ENCODE data around the gene MOCOS. TPM values are rescaled to one million over a fixed set of nuclear protein-coding genes. Genes with fewer than 3 reads are reported as not detected.

Gene MOCOS
- total RNA-seq, 3 donors from 2014 or later: 0.03 to 0.34 (median 0.05) TPM

DNA sequence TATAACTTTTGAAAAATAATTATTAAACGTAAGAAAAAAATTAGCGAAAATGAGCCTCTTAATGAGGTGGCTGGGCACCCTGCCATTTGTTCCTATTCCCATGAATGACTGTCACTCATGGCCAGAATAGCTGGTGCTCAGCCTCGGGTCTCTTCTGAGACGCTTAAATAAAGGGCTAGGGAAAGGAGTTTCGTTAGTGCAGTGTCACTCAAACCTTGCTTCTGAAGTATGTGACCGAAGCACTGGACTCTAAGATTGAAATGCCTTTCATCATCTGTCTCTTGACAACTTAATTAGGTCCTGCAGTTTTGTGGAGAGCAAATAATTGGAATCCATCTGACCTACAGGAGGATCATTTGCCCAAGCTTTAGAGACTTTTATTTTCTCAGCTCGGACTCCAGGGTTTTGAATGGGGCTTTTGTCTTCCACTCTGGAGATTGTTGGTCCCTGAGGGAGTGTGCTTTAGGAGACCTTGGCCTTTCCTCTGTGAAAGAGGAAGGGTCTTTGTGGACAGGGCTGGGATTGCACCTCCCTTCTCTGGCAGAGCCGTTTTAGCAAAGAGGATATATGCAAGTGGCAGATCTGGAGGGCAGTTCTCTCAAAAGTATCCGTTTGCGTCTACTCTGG is 67.9 kb downstream of the MOCOS start:
- no peak overlapping the region for H3K4me3 Mint-ChIP-seq
- H3K9me3 Mint-ChIP-seq: no peaks in the 10 kb centered on the region
- H3K4me1 Mint-ChIP-seq (ENCODE audit: low read depth): no peaks in the 10 kb centered on the region
- DNase-seq (no peak), ATAC-seq (no peak)
- no peaks in the 10 kb centered on the region for H3K36me3 Mint-ChIP-seq (ENCODE audit: insufficient read depth)
- peaks cover 15% of the 10 kb centered on the region for H3K27me3 Mint-ChIP-seq (ENCODE audit: low read depth)

DNA sequence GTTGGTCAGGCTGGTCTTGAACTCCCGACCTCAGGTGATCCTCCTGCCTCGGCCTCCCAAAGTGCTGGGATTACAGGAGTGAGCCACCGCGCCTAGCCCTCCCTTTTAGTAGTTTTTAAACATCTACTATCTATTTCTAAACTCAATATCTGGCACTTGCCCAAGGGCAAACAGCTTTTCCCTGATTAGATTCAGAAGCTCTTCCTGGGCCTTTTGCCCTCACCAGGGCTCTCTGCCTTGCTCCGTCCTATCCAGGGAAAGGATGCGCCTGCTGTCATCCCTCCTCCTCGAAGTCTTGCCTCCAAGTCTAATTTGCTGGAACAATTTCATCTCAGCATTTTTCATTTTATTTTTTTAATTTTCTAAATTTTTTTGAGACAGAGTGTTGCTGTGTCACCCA is 68.8 kb downstream of the MOCOS start:
- Mint-ChIP-seq H3K36me3 (ENCODE audit: insufficient read depth) (no peaks in the 10 kb centered on the region), H3K9me3 (no peaks in the 10 kb centered on the region), H3K27me3 (ENCODE audit: low read depth) (peaks cover 15% of the 10 kb centered on the region), H3K4me3 (no peak overlapping the region), H3K4me1 (ENCODE audit: low read depth) (no peaks in the 10 kb centered on the region)
- ATAC-seq (no peak), DNase-seq (no peak)

DNA sequence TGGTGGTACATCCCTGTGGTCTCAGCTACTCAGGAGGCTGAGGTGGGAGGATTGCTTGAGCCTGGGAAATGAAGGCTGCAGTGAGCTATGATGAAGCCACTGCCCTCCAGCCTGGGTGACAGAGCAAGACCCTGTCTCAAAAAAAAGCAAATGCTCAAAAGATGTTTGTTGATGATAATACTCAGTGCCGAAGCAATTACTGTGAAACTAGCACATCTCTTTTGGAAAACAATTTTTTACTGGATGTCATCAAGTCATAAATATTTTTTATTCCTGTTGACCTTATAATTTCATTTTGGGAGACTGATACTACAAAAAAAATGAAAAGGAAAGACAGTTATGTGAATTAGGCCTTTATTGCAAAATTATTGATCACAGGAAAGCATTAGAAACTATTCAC is 75.7 kb downstream of the MOCOS start:
- DNase-seq (no peak), ATAC-seq (no peak)
- H3K9me3 Mint-ChIP-seq: no peaks in the 10 kb centered on the region
- no peak overlapping the region for H3K4me3 Mint-ChIP-seq
- H3K27me3 Mint-ChIP-seq (ENCODE audit: low read depth): peaks cover 11% of the 10 kb centered on the region
- H3K36me3 Mint-ChIP-seq (ENCODE audit: insufficient read depth): no peaks in the 10 kb centered on the region
- no peaks in the 10 kb centered on the region for H3K4me1 Mint-ChIP-seq (ENCODE audit: low read depth)

DNA sequence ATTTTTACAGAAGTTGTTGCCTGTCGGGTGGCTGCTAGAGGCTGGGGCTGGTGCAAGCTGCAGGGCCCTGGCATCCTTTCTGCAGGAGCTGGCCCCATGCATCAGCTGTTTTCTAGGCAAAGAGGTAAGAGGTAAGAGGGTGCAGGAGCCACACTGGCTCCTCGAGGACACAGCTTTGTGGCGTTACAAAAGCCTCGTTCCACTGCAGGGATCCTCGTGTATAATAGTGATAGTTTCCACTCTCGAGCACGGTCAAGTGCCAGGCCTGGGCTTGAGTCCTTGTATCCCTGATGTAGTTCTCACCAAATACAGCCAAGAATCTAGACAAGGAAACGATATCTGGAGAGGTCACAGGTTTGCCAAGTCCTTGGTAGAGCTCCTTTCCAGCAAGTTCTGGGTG is 77.0 kb downstream of the MOCOS start:
- Mint-ChIP-seq H3K36me3 (ENCODE audit: insufficient read depth) (no peaks in the 10 kb centered on the region), H3K9me3 (no peaks in the 10 kb centered on the region), H3K27me3 (ENCODE audit: low read depth) (peaks cover 7% of the 10 kb centered on the region), H3K4me3 (no peak overlapping the region), H3K4me1 (ENCODE audit: low read depth) (no peaks in the 10 kb centered on the region)
- ATAC-seq (no peak), DNase-seq (no peak)

DNA sequence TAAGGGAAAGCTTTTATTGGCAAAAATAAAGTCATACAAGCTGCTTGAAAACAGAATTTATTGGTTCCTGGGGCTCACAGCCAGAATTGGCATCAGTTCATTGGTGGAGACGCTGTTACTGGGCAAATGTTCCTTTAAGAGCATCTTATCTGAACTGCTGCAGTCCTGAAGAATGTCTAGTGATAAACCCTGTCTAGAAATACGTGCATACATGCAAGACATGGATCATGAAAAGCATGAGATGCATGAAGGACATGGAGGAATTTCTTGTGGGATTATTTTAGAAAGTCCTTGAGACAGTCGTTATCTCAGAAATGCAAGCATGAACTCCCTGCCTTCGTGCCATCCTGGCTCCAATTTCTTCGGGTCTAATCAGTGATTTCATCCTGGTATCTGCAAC is 77.7 kb downstream of the MOCOS start:
- ATAC-seq (no peak), DNase-seq (no peak)
- no peak overlapping the region for H3K4me3 Mint-ChIP-seq
- H3K9me3 Mint-ChIP-seq: no peaks in the 10 kb centered on the region
- peaks cover 5% of the 10 kb centered on the region for H3K27me3 Mint-ChIP-seq (ENCODE audit: low read depth)
- no peaks in the 10 kb centered on the region for H3K36me3 Mint-ChIP-seq (ENCODE audit: insufficient read depth)
- no peaks in the 10 kb centered on the region for H3K4me1 Mint-ChIP-seq (ENCODE audit: low read depth)

DNA sequence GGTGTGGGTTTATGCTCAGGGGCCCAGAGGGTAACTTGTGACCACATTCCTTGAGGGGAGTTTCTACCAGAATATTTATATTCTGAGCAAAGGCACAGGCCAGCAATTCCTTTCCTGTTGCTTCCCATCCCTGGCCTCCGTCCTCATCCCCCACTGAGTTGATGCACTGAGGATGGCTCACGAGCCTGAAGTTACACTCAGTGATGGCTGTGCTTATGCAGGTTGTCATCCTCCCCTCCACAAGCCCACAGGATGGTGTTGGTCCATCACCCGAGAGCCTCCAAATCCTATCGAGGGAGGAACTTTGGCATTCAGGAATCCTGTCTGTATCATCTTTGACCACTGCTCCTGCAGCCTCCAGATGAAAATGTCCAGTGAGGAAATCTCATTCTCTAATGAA is 81.9 kb downstream of the MOCOS start:
- DNase-seq (no peak), ATAC-seq (no peak)
- Mint-ChIP-seq H3K36me3 (ENCODE audit: insufficient read depth) (no peaks in the 10 kb centered on the region), H3K27me3 (ENCODE audit: low read depth) (peaks cover 10% of the 10 kb centered on the region), H3K4me3 (no peak overlapping the region), H3K9me3 (no peaks in the 10 kb centered on the region), H3K4me1 (ENCODE audit: low read depth) (no peaks in the 10 kb centered on the region)

DNA sequence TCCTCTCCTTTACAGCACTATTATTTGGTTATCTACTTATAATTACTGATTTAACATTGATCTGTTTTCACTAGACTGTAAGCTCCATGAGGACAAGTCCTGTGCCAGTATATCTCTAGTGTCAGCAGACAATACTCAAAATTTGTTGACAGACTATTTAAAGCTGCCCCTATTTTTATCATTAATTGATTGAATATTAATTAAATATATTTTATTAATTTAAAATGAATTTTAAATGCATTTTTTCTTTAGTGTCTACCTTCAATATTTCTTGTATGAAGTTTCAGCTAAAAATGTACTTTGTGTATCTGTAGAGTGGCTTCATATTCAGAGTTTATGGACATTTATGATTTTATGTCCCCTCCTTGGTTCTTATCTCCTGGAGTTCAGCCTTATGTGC is 83.9 kb downstream of the MOCOS start:
- no peak overlapping the region for H3K4me3 Mint-ChIP-seq
- peaks cover 15% of the 10 kb centered on the region for H3K27me3 Mint-ChIP-seq (ENCODE audit: low read depth)
- H3K4me1 Mint-ChIP-seq (ENCODE audit: low read depth): no peaks in the 10 kb centered on the region
- H3K9me3 Mint-ChIP-seq: no peaks in the 10 kb centered on the region
- DNase-seq (no peak), ATAC-seq (no peak)
- no peaks in the 10 kb centered on the region for H3K36me3 Mint-ChIP-seq (ENCODE audit: insufficient read depth)

DNA sequence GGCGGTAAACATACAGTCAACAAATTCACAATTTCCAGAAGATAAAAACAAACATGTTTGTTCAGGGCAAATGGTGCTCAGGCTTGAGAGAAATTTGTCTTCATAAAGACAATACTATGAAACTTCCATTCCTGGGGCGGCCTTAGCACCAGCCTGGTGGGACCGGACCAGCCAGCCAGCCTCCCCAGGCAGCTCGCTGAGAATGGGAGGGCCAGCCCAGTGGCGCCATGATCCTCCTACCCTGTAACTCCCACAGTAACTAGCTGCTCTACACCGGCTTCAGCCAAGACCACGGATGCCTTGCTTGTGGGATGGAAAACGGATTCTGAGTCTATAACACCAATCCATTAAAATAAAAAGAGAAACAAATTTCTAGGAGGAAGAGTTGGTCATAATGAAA is 86.0 kb downstream of the MOCOS start:
- H3K9me3 Mint-ChIP-seq: no peaks in the 10 kb centered on the region

DNA sequence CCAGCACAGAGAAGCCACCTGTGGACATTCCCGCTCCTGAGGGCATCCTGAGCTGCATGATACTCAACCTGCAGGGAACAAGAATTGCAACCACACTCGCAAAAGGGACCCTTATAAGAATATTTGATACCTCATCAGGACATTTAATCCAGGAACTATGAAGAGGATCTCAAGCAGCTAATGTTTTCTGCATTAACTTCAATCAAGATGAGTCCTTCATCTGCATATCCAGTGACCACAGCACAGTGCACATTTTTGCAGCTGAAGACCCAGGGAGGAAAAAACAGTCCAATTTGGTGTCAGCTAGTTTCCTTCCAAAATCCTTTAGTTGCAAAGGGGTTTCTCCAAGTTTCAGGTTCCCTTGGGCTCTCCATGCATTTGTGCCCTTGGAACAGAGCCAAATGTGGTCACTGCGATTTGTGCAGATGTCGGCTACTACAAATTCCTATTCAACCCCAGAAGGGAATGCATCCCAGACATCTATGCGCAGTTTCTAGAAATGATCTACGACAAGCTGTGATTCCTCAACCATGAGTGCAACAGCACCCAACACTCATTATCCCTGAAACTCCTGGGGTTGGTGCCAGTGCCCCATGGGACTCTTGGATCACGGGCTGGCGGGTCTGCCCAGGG is 86.9 kb downstream of the MOCOS start:
- ATAC-seq: no peak
- no peaks in the 10 kb centered on the region for H3K9me3 Mint-ChIP-seq
- no peaks in the 10 kb centered on the region for H3K36me3 Mint-ChIP-seq (ENCODE audit: insufficient read depth)
- no peaks in the 10 kb centered on the region for H3K4me1 Mint-ChIP-seq (ENCODE audit: low read depth)
- no peak for DNase-seq
- peaks cover 20% of the 10 kb centered on the region for H3K27me3 Mint-ChIP-seq (ENCODE audit: low read depth)
- no peak overlapping the region for H3K4me3 Mint-ChIP-seq

More for the DNA sequence above, 86.0 kb downstream of the MOCOS start:
- DNase-seq (no peak), ATAC-seq (no peak)
- Mint-ChIP-seq H3K36me3 (ENCODE audit: insufficient read depth) (no peaks in the 10 kb centered on the region), H3K4me1 (ENCODE audit: low read depth) (no peaks in the 10 kb centered on the region), H3K27me3 (ENCODE audit: low read depth) (peaks cover 18% of the 10 kb centered on the region), H3K4me3 (no peak overlapping the region)

DNA sequence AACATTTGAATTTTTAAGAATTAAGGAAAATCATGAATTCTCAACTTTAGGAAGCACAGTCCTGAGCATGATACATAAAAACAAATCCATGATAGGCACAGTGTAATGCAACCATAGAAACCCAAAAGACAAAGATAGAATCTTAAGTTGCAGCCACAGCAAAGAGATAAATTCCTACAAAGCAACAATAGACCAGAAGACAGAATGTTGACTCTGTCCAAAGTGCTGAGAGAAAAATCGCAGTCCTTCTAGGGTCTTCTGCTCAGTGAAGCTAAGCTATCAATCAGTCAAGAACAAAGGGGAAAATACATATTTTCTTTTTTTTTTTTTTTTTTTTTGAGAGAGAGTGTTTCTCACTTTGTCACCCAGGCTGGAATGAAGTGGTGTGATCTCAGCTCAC is 88.3 kb downstream of the MOCOS start:
- peaks cover 21% of the 10 kb centered on the region for H3K27me3 Mint-ChIP-seq (ENCODE audit: low read depth)
- ATAC-seq (no peak), DNase-seq (no peak)
- no peaks in the 10 kb centered on the region for H3K4me1 Mint-ChIP-seq (ENCODE audit: low read depth)
- H3K36me3 Mint-ChIP-seq (ENCODE audit: insufficient read depth): no peaks in the 10 kb centered on the region
- H3K4me3 Mint-ChIP-seq: no peak overlapping the region
- H3K9me3 Mint-ChIP-seq: no peaks in the 10 kb centered on the region

DNA sequence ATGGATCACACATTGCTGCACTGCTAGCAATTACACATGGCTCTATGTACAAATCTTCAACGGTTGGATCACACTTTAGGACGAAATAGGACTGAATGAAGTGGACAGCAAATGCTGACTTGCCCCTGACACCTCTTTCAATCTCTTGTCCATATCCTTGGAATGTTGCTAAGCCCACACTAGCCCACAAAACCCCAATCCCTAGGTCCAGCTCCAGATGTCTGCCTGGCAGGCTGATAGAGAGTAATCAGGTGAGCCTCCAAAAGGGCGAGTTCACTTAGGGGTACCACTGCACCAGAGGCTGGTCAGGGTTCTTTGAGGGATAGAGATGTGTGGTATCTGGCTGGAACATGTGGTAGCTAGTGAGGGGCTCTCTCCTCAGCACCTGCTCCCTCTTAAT is 91.7 kb downstream of the MOCOS start:
- ATAC-seq (no peak), DNase-seq (no peak)
- H3K27me3 Mint-ChIP-seq (ENCODE audit: low read depth): peaks cover 27% of the 10 kb centered on the region
- H3K36me3 Mint-ChIP-seq (ENCODE audit: insufficient read depth): no peaks in the 10 kb centered on the region
- no peaks in the 10 kb centered on the region for H3K4me1 Mint-ChIP-seq (ENCODE audit: low read depth)
- no peak overlapping the region for H3K4me3 Mint-ChIP-seq
- no peaks in the 10 kb centered on the region for H3K9me3 Mint-ChIP-seq

DNA sequence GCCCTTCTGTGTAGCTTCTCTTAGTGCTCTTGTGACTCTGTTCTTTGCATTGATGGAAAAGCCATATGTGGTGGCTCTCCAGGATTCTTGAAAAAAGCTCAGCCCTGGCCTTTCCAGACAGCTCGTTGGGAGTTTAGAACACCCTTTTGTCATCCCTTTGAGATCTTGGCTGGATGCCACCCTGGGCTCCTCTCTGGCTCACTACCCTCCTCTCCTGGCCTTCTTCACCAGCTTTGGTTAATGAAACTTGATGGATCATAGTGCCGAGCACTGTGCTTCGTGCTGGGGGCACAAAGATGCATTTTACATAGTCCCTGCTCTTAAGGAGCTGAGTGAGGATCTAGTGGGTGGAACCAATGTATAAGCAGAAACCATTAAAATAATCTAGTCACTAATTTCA is 94.6 kb downstream of the MOCOS start:
- Mint-ChIP-seq H3K9me3 (no peaks in the 10 kb centered on the region), H3K27me3 (ENCODE audit: low read depth) (peaks cover 18% of the 10 kb centered on the region), H3K4me1 (ENCODE audit: low read depth) (peaks cover 3% of the 10 kb centered on the region), H3K4me3 (no peak overlapping the region), H3K36me3 (ENCODE audit: insufficient read depth) (no peaks in the 10 kb centered on the region)
- ATAC-seq: no peak
- DNase-seq: no peak

DNA sequence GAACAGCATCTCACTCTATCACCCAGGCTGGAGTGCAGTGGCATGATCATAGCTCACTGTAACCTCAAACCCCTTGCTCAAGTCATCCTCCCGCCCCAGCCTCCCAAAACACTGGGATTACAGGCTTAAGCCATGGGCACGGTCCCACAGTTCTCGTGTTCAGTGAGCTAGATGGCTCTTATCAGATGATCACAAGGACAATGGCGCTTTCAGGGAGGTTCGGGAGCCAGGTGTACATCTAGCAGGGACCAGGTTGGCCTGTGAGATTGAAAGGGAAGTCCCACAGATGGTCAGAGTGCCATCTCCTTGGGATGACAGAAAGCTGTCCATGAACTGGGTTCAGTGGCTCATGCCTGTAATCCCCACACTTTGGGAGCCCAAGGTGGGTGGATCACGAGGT is 96.2 kb downstream of the MOCOS start:
- no peak overlapping the region for H3K4me3 Mint-ChIP-seq
- no peaks in the 10 kb centered on the region for H3K36me3 Mint-ChIP-seq (ENCODE audit: insufficient read depth)
- DNase-seq (no peak), ATAC-seq (no peak)
- H3K9me3 Mint-ChIP-seq: peaks cover 2% of the 10 kb centered on the region
- peaks cover 20% of the 10 kb centered on the region for H3K27me3 Mint-ChIP-seq (ENCODE audit: low read depth)
- peaks cover 3% of the 10 kb centered on the region for H3K4me1 Mint-ChIP-seq (ENCODE audit: low read depth)

DNA sequence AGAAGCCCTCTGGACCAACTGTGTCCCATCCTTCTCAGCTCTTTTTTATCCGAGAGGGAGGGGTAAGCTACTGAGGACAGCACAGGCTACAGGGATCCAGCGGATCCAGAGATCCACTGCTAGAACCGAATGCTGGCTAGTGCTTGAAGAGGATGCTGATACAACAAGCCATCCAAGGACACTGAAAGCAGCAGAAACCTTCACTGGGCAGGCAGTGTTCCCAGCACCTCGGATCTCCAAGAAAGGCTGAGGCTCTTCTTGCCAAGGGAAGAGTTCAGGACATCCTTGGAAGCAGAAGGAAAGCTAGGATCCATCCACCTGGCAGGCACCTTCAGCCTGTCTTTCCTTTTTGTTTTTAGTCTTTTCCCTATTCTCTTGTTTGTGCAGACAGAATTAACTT is 97.0 kb downstream of the MOCOS start:
- Mint-ChIP-seq H3K36me3 (ENCODE audit: insufficient read depth) (no peaks in the 10 kb centered on the region), H3K27me3 (ENCODE audit: low read depth) (peaks cover 22% of the 10 kb centered on the region), H3K9me3 (peaks cover 5% of the 10 kb centered on the region), H3K4me1 (ENCODE audit: low read depth) (peaks cover 3% of the 10 kb centered on the region), H3K4me3 (no peak overlapping the region)
- DNase-seq: no peak
- no peak for ATAC-seq

DNA sequence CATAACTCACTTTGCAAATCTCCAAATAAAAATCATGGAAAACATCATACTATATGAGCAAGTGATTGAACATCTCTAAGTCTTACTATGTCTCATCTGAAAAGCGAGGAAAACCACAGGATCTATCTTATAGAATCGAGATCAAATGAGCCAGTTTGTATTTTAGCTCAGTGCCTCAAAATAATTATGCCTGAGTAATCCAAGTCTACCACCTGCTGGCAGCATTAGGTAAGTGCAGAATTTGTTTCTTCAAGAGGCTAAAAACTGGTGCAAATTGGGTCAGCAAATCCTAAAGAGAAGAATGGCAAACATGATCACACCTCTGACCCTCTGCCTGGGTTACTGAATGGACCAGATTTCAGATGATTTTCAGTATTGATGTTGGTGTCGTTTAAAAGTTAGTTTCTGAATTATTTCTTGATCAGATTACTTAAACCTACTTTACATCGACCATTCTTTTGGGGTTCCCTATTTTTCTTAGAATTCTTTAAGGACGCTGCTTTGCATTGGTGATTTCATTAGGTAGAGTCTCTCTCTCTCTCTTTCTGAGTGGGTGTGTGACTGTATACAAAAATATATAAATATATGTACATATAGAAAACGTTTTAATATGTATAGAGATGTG is 97.5 kb downstream of the MOCOS start:
- peak in 1 of 2 donors; percentile 48 for ATAC-seq
- Mint-ChIP-seq H3K9me3 (peaks cover 5% of the 10 kb centered on the region), H3K4me1 (ENCODE audit: low read depth) (peaks cover 3% of the 10 kb centered on the region), H3K27me3 (ENCODE audit: low read depth) (peaks cover 22% of the 10 kb centered on the region), H3K4me3 (no peak overlapping the region), H3K36me3 (ENCODE audit: insufficient read depth) (no peaks in the 10 kb centered on the region)
- DNase-seq: peak; percentile 20

Measured in activated T-cell treated with anti-CD3 and anti-CD28 coated beads, Interleukin-2, amount 50 U/mL, for 4 hours (primary cell).